HEK293 (cell line): ENCODE results near the gene OVOL3.

ENCODE experiments used
- CTCF ChIP-seq: fragments of 450-650 bp; formaldehyde crosslinking; IDR thresholded peaks from 2 replicates; pipeline ENCODE4 v1.5.1; 2016; ENCODE audit warnings: missing biosample characterization, missing genetic modification characterization
- ZNF280D ChIP-seq: fragments of 450-650 bp; formaldehyde crosslinking; IDR thresholded peaks from 2 replicates; pipeline ENCODE4 v1.5.1; 2016; ENCODE audit warnings: missing biosample characterization, missing genetic modification characterization
- ZNF37A ChIP-seq: fragments of 450-650 bp; IDR thresholded peaks from 2 replicates; pipeline ENCODE4 v1.5.1; 2018; ENCODE audit warnings: missing biosample characterization, missing genetic modification characterization

GRCh38 chr19:36106441-36106840 lies 4.5 kb upstream of the OVOL3 start:
- TF ChIP-seq CTCF (tag by site-specific recombination) (no peak), ZNF37A (no peak), ZNF280D (tag by site-specific recombination) (no peak)
